KOPT-K1 (cell line): ENCODE results near the gene CCDC174.
"Not testable (repeated sequence)": the region's sequence is repeated elsewhere in the genome, so short reads cannot be mapped to it uniquely, and the experiment has no call there.

Source experiments
- H3K27ac ChIP-seq: fragments of 200-600 bp; sonication (generic); 2 replicates; pipeline ENCODE4 v1.5.1; 2016; ENCODE audit warnings: antibody characterized with exemption, mild to moderate bottlenecking, low read depth, low read length; ENCODE audit not compliant: poor library complexity, severe bottlenecking
- H3K36me3 ChIP-seq: fragments of 200-600 bp; sonication (generic); 2 replicates; pipeline ENCODE4 v1.5.1; 2017; ENCODE audit warnings: antibody characterized with exemption, mild to moderate bottlenecking, low read length, moderate library complexity; ENCODE audit not compliant: insufficient read depth
- H3K9me3 ChIP-seq: fragments of 200-600 bp; sonication (generic); 2 replicates; pipeline ENCODE4 v1.5.1; 2017; ENCODE audit warnings: antibody characterized with exemption, low read length, mild to moderate bottlenecking; ENCODE audit not compliant: insufficient read depth, poor library complexity, severe bottlenecking

Gene CCDC174

GRCh38 chr3:14633819-14634424 is 17.6 kb upstream of the CCDC174 start:
- Histone ChIP-seq H3K9me3 (peaks cover under 1% of the 10 kb centered on the region), H3K27ac (no peak overlapping the region), H3K36me3 (no peaks in the 10 kb centered on the region)

GRCh38 chr3:14634763-14635400 is 16.7 kb upstream of the CCDC174 start:
- H3K36me3 ChIP-seq: no peaks in the 10 kb centered on the region
- no peaks in the 10 kb centered on the region for H3K9me3 ChIP-seq
- H3K27ac ChIP-seq: no peak overlapping the region

- Histone ChIP-seq H3K27ac (no peak overlapping the region), H3K9me3 (no peaks in the 10 kb centered on the region), H3K36me3 (no peaks in the 10 kb centered on the region)
These were observed 15.0 kb upstream of the CCDC174 start for GRCh38 chr3:14636496-14637087.

GRCh38 chr3:14640157-14640562 is 11.4 kb upstream of the CCDC174 start:
- H3K9me3 ChIP-seq: no peaks in the 10 kb centered on the region
- H3K36me3 ChIP-seq: no peaks in the 10 kb centered on the region
- no peak overlapping the region for H3K27ac ChIP-seq

GRCh38 chr3:14640734-14641133 is 10.8 kb upstream of the CCDC174 start:
- H3K36me3 ChIP-seq: no peaks in the 10 kb centered on the region
- H3K9me3 ChIP-seq: no peaks in the 10 kb centered on the region
- no peak overlapping the region for H3K27ac ChIP-seq

GRCh38 chr3:14641346-14641745 is 10.2 kb upstream of the CCDC174 start:
- H3K36me3 ChIP-seq: no peaks in the 10 kb centered on the region
- H3K9me3 ChIP-seq: no peaks in the 10 kb centered on the region
- H3K27ac ChIP-seq: no peak overlapping the region

- H3K36me3 ChIP-seq: no peaks in the 10 kb centered on the region
- no peak overlapping the region for H3K27ac ChIP-seq
- no peaks in the 10 kb centered on the region for H3K9me3 ChIP-seq
These were observed 6.1 kb upstream of the CCDC174 start for GRCh38 chr3:14645453-14645852.

GRCh38 chr3:14646131-14646573 is 5.4 kb upstream of the CCDC174 start:
- no peaks in the 10 kb centered on the region for H3K36me3 ChIP-seq
- H3K27ac ChIP-seq: no peak overlapping the region
- H3K9me3 ChIP-seq: no peaks in the 10 kb centered on the region

GRCh38 chr3:14646589-14647413 is 4.8 kb upstream of the CCDC174 start:
- Histone ChIP-seq H3K27ac (no peak overlapping the region), H3K36me3 (no peaks in the 10 kb centered on the region), H3K9me3 (no peaks in the 10 kb centered on the region)

GRCh38 chr3:14647976-14648955 is 3.3 kb upstream of the CCDC174 start:
- Histone ChIP-seq H3K9me3 (no peaks in the 10 kb centered on the region), H3K27ac (no peak overlapping the region), H3K36me3 (no peaks in the 10 kb centered on the region)

- Histone ChIP-seq H3K27ac (no peak overlapping the region), H3K9me3 (no peaks in the 10 kb centered on the region), H3K36me3 (peaks cover 10% of the 10 kb centered on the region; the same call in 1 of the 2 replicates)
These were observed 2.1 kb upstream of the CCDC174 start for GRCh38 chr3:14649466-14649865.

- peaks cover 17% of the 10 kb centered on the region for H3K36me3 ChIP-seq
- no peak overlapping the region for H3K27ac ChIP-seq
- H3K9me3 ChIP-seq: no peaks in the 10 kb centered on the region
These were observed 1.4 kb upstream of the CCDC174 start for GRCh38 chr3:14650193-14650592.

GRCh38 chr3:14652360-14652907 is 872 bp downstream of the CCDC174 start:
- peaks cover 40% of the 10 kb centered on the region for H3K36me3 ChIP-seq
- H3K9me3 ChIP-seq: not testable (repeated sequence)
- H3K27ac ChIP-seq: peak overlapping the region; percentile 76

GRCh38 chr3:14657579-14657978 is 6.0 kb downstream of the CCDC174 start:
- no peaks in the 10 kb centered on the region for H3K9me3 ChIP-seq
- H3K27ac ChIP-seq: no peak overlapping the region
- peaks cover 91% of the 10 kb centered on the region for H3K36me3 ChIP-seq
